ENCODE data around the gene DRICH1. TPM values are rescaled to one million over a fixed set of nuclear protein-coding genes. Genes with fewer than 3 reads are reported as not detected.
"Not testable (repeated sequence)": the region's sequence is repeated elsewhere in the genome, so short reads cannot be mapped to it uniquely, and the experiment has no call there.

The DRICH1 gene
- total RNA-seq, 1 experiment from 2014 or later: 0.26 TPM

- H3K36me3 Mint-ChIP-seq: no peaks in the 10 kb centered on the region
- DNase-seq (ENCODE audit: low spot score) (no peak), ATAC-seq (0 out of 2 replicates have a peak, but pooled peaks have one; percentile 16)
- H3K4me3 Mint-ChIP-seq: no peak overlapping the region
- peaks cover 27% of the 10 kb centered on the region for H3K27me3 Mint-ChIP-seq (ENCODE audit: low read depth)
- CTCF ChIA-PET: interaction anchor here (0.8 to 1.5 kb wide), 3 partner anchors 31 to 227 kb away, joined by 3 read pairs; no protein-coding TSS in a partner anchor
- POLR2A ChIA-PET: no interaction called here
- no peaks in the 10 kb centered on the region for H3K9me3 Mint-ChIP-seq
- H3K27ac Mint-ChIP-seq: no peak overlapping the region
- peaks cover 3% of the 10 kb centered on the region for H3K4me1 Mint-ChIP-seq
- TF ChIP-seq NR3C1 (CRISPR knock-in tag; conservative IDR thresholded peaks at IDR 0.05; ENCODE audit: low read depth) (no peak), MLX (CRISPR knock-in tag; IDR thresholded peaks at IDR 0.05) (no peak), ZBTB21 (CRISPR knock-in tag; IDR thresholded peaks at IDR 0.05; ENCODE audit: borderline replicate concordance) (no peak), SOX15 (CRISPR knock-in tag; IDR thresholded peaks at IDR 0.05) (no peak), ATF1 (CRISPR knock-in tag; IDR thresholded peaks at IDR 0.05) (no peak), GTF2I (CRISPR knock-in tag; conservative IDR thresholded peaks at IDR 0.05) (no peak), USF1 (CRISPR knock-in tag; IDR thresholded peaks at IDR 0.05) (no peak)
- TF ChIP-seq, protein P1, sequence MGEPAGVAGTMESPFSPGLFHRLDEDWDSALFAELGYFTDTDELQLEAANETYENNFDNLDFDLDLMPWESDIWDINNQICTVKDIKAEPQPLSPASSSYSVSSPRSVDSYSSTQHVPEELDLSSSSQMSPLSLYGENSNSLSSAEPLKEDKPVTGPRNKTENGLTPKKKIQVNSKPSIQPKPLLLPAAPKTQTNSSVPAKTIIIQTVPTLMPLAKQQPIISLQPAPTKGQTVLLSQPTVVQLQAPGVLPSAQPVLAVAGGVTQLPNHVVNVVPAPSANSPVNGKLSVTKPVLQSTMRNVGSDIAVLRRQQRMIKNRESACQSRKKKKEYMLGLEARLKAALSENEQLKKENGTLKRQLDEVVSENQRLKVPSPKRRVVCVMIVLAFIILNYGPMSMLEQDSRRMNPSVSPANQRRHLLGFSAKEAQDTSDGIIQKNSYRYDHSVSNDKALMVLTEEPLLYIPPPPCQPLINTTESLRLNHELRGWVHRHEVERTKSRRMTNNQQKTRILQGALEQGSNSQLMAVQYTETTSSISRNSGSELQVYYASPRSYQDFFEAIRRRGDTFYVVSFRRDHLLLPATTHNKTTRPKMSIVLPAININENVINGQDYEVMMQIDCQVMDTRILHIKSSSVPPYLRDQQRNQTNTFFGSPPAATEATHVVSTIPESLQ (CRISPR knock-in tag; IDR thresholded peaks at IDR 0.05): no peak
- TF ChIP-seq, protein P2, sequence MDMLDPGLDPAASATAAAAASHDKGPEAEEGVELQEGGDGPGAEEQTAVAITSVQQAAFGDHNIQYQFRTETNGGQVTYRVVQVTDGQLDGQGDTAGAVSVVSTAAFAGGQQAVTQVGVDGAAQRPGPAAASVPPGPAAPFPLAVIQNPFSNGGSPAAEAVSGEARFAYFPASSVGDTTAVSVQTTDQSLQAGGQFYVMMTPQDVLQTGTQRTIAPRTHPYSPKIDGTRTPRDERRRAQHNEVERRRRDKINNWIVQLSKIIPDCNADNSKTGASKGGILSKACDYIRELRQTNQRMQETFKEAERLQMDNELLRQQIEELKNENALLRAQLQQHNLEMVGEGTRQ (CRISPR knock-in tag; IDR thresholded peaks at IDR 0.05): no peak
These were observed 9.5 kb downstream of the DRICH1 start for GRCh38 chr22:23622634-23623033.

GRCh38 chr22:23621916-23622315, 10.2 kb downstream of the DRICH1 start:
- Mint-ChIP-seq H3K27ac (peak overlapping the region; percentile 32; the same call in 1 of the 2 replicates), H3K27me3 (ENCODE audit: low read depth) (peaks cover 27% of the 10 kb centered on the region)
- DNase-seq (ENCODE audit: low spot score); H3K36me3 Mint-ChIP-seq; H3K4me1 Mint-ChIP-seq; POLR2A ChIA-PET; H3K9me3 Mint-ChIP-seq; ATAC-seq; H3K4me3 Mint-ChIP-seq: not testable (repeated sequence)
- CTCF ChIA-PET: interaction anchor here (1.2 to 1.5 kb wide), 2 partner anchors 31 kb away, joined by 3 read pairs; no protein-coding TSS in a partner anchor

GRCh38 chr22:23621082-23621780, 10.9 kb downstream of the DRICH1 start:
- POLR2A ChIA-PET: interaction anchor here (0.6 kb wide), 1 partner anchor 40 kb away, joined by 6 read pairs; no protein-coding TSS in a partner anchor
- no peak for TF ChIP-seq RORB (CRISPR knock-in tag; IDR thresholded peaks at IDR 0.05)
- TF ChIP-seq NR2C2 (CRISPR knock-in tag; IDR thresholded peaks at IDR 0.05): no peak
- TF ChIP-seq MXD4 (CRISPR knock-in tag; IDR thresholded peaks at IDR 0.05; ENCODE audit: borderline replicate concordance): no peak
- TF ChIP-seq, protein P3, sequence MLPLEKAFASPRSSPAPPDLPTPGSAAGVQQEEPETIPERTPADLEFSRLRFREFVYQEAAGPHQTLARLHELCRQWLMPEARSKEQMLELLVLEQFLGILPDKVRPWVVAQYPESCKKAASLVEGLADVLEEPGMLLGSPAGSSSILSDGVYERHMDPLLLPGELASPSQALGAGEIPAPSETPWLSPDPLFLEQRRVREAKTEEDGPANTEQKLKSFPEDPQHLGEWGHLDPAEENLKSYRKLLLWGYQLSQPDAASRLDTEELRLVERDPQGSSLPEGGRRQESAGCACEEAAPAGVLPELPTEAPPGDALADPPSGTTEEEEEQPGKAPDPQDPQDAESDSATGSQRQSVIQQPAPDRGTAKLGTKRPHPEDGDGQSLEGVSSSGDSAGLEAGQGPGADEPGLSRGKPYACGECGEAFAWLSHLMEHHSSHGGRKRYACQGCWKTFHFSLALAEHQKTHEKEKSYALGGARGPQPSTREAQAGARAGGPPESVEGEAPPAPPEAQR (CRISPR knock-in tag; IDR thresholded peaks at IDR 0.05): no peak
- no peak overlapping the region for H3K4me3 Mint-ChIP-seq
- CTCF ChIA-PET: interaction anchor here (1.2 kb wide), 1 partner anchor 30 kb away, joined by 3 read pairs; no protein-coding TSS in a partner anchor
- H3K4me1 Mint-ChIP-seq: peaks cover 3% of the 10 kb centered on the region
- no peaks in the 10 kb centered on the region for H3K36me3 Mint-ChIP-seq
- no peak overlapping the region for H3K27ac Mint-ChIP-seq
- ATAC-seq (no peak), DNase-seq (ENCODE audit: low spot score) (no peak)
- no peaks in the 10 kb centered on the region for H3K9me3 Mint-ChIP-seq
- peaks cover 32% of the 10 kb centered on the region for H3K27me3 Mint-ChIP-seq (ENCODE audit: low read depth)
